H1 (cell line): ENCODE results near the gene PAXIP1. TPM values are rescaled to one million over a fixed set of nuclear protein-coding genes. Genes with fewer than 3 reads are reported as not detected.

Source experiments
- CBX8 ChIP-seq: fragments of 300-800, 300-1000 bp; sonication (generic); IDR thresholded peaks from 2 replicates; pipeline ENCODE4 v1.7.1; 2016; ENCODE audit warnings: low read depth, low read length, borderline replicate concordance
- CHD7 ChIP-seq: fragments of 300-600 bp; sonication (generic); IDR thresholded peaks from 2 replicates; pipeline ENCODE4 v1.7.1; 2012; ENCODE audit warnings: low read length, moderate library complexity, mild to moderate bottlenecking, inconsistent platforms; ENCODE audit not compliant: insufficient replicate concordance
- E2F6 ChIP-seq: IDR thresholded peaks from 2 replicates; pipeline ENCODE4 v1.6.1; 2012; ENCODE audit warnings: inconsistent platforms
- EGR1 ChIP-seq: IDR thresholded peaks from 2 replicates; pipeline ENCODE4 v1.6.1; 2011; ENCODE audit warnings: low read depth, low read length, borderline replicate concordance
- YY1 ChIP-seq: IDR thresholded peaks from 2 replicates; pipeline ENCODE4 v1.6.1; 2011; ENCODE audit warnings: low read depth, mild to moderate bottlenecking, low read length
- polyA plus RNA-seq, 7 experiments: library from polyadenylated mRNA; depleted of rRNA in 3 of 7; stranded (reverse) in 5 of 7; unstranded in 2 of 7; fragments of >200 nt in 5 of 7; fragments of 200-250 nt in 2 of 7; gene quantifications; 1 replicate in 5 of 7; 2 replicates in 1 of 7; 4 replicates in 1 of 7; pipeline versions ENCODE4 v1.2.1 to v1.2.3, GENCODE V29; 2011 to 2013; ENCODE audit warnings: missing spikeins in 2 of 7, mixed read lengths in 2 of 7
- total RNA-seq: library from RNA; stranded (reverse); fragmentation: NEBNext Ultra II Directional; extraction: Animal tissue kit (Norgen Biotek cat#: 25700); gene quantifications from 2 replicates; pipeline ENCODE4 v1.2.1, GENCODE V29; 2021

PAXIP1 gene
- total and polyA plus RNA-seq, 2 of the 8 experiments (the other 6 are each of a cell fraction or from before 2014, with no cell fraction given), result 32.4 to 32.8 TPM

GRCh38 chr7:154898973-154899855, 103.7 kb downstream of the PAXIP1 start (continued):
- TF ChIP-seq CHD7 (no peak), EGR1 (no peak), E2F6 (no peak), CBX8 (no peak), YY1 (no peak)
